ENCODE measurements around the gene IL17REL.

IL17REL gene

GRCh38 chr22:49966041-49966773 is 46.4 kb downstream of the IL17REL start:
- no peak for DNase-seq

GRCh38 chr22:49965091-49966040 is 47.2 kb downstream of the IL17REL start:
- DNase-seq, result no peak

GRCh38 chr22:49964136-49965090 is 48.2 kb downstream of the IL17REL start:
- no peak for DNase-seq

GRCh38 chr22:49963647-49964026 is 48.9 kb downstream of the IL17REL start:
- DNase-seq, result no peak

GRCh38 chr22:49962751-49963646 is 49.6 kb downstream of the IL17REL start:
- no peak for DNase-seq

GRCh38 chr22:49962012-49962750 is 50.4 kb downstream of the IL17REL start:
- no peak for DNase-seq

GRCh38 chr22:49961601-49962011 is 51.0 kb downstream of the IL17REL start:
- no peak for DNase-seq

- DNase-seq, result no peak
Measured at GRCh38 chr22:49961005-49961600, 51.5 kb downstream of the IL17REL start.

GRCh38 chr22:49960159-49961004 is 52.2 kb downstream of the IL17REL start, which contains the start of gene PIM3:
PIM3 (plus strand) TSS chr22:49960772; CDS start chr22:49960948, 176 bp downstream.
- peak; percentile 83 for DNase-seq

GRCh38 chr22:49959782-49960158 is 52.8 kb downstream of the IL17REL start:
- no peak for DNase-seq

- DNase-seq, result no peak
Measured at GRCh38 chr22:49958931-49959781, 53.4 kb downstream of the IL17REL start.

- DNase-seq, result no peak
Measured at GRCh38 chr22:49958366-49958921, 54.1 kb downstream of the IL17REL start.

- DNase-seq, result no peak
Measured at GRCh38 chr22:49957826-49958365, 54.7 kb downstream of the IL17REL start.

GRCh38 chr22:49956914-49957825 is 55.4 kb downstream of the IL17REL start:
- no peak for DNase-seq

GRCh38 chr22:49956418-49956770 is 56.2 kb downstream of the IL17REL start:
- DNase-seq, result no peak

GRCh38 chr22:49955581-49956417 is 56.8 kb downstream of the IL17REL start:
- DNase-seq, result no peak

All from DMS 273 treated with DMSO at 0.1 percent for 48 hours (cell line).